ENCODE results near the gene ZNF761. TPM values are rescaled to one million over a fixed set of nuclear protein-coding genes. Genes with fewer than 3 reads are reported as not detected.
"Not testable (repeated sequence)": the region's sequence is repeated elsewhere in the genome, so short reads cannot be mapped to it uniquely, and the experiment has no call there.

The ZNF761 gene
- total RNA-seq, 1 donor from 2014 or later = 3.3 TPM

DNA sequence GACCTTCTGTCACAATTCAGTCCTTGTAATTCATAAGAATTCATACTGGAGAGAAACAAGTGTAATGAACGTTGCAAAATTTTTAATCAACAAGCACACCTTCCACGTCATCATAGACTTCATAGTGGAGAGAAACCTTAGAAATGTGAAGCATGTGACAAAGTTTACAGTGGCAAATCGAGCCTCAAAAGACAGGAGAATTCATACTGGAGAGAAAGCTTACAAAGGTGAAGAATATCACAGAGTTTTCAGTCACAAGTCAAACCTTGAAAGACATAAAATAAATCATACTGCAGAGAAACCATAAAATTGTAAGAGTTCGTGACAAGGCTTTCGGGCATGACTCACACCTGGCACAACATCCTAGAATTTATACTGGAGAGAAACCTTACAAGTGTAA lies 60.4 kb downstream of the ZNF761 start:
- Histone ChIP-seq H3K4me3 (no peak overlapping the region), H3K27me3 (ENCODE audit: low read depth) (no peaks in the 10 kb centered on the region), H3K4me1 (no peaks in the 10 kb centered on the region), H3K9me3 (replicated peaks) (peaks cover 85% of the 10 kb centered on the region), H3K27ac (replicated peaks) (no peak overlapping the region), H3K36me3 (peaks cover 66% of the 10 kb centered on the region)
- TF ChIP-seq, protein P1, sequence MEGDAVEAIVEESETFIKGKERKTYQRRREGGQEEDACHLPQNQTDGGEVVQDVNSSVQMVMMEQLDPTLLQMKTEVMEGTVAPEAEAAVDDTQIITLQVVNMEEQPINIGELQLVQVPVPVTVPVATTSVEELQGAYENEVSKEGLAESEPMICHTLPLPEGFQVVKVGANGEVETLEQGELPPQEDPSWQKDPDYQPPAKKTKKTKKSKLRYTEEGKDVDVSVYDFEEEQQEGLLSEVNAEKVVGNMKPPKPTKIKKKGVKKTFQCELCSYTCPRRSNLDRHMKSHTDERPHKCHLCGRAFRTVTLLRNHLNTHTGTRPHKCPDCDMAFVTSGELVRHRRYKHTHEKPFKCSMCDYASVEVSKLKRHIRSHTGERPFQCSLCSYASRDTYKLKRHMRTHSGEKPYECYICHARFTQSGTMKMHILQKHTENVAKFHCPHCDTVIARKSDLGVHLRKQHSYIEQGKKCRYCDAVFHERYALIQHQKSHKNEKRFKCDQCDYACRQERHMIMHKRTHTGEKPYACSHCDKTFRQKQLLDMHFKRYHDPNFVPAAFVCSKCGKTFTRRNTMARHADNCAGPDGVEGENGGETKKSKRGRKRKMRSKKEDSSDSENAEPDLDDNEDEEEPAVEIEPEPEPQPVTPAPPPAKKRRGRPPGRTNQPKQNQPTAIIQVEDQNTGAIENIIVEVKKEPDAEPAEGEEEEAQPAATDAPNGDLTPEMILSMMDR (IDR thresholded peaks at IDR 0.05; ENCODE audit: borderline replicate concordance) = no peak
- intact Hi-C loops (cut with micrococcal nuclease) = no loop called here
- DNase-seq = no peak

DNA sequence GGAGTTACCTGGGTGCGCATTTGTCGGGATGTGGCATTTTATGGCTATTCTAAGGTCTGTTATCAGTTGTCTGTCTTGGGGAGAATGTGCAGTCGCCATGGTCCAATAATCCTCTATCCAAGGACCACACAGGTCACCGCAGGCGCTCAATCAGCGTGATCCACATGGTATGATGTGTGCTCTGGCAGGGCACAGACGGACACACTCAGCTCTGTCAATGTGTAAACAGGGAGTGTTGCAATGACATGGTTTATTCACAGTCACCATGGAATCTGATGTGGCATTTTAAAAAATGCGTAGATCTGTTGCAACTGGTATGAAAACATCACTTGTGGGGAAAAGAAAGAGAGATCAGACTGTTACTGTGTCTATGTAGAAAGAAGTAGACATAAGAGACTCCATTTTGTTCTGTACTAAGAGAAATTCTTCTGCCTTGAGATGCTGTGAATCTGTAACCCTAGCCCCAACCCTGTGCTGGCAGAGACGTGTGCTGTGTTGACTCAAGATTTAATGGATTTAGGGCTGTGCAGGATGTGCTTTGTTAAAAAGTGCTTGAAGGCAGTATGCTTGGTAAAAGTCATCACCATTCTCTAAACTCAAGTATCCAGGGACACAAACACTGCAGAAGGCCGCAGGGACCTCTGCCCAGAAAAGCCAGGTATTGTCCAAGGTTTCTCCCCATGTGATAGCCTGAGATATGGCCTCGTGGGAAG lies 65.7 kb downstream of the ZNF761 start:
- DNase-seq; intact Hi-C loops (cut with micrococcal nuclease); H3K4me1 ChIP-seq; H3K4me3 ChIP-seq; H3K27ac ChIP-seq (replicated peaks): not testable (repeated sequence)
- Histone ChIP-seq H3K9me3 (replicated peaks) (peaks cover 37% of the 10 kb centered on the region), H3K27me3 (ENCODE audit: low read depth) (peaks cover 22% of the 10 kb centered on the region), H3K36me3 (peaks cover 13% of the 10 kb centered on the region)

- H3K27ac ChIP-seq (replicated peaks); intact Hi-C loops (cut with micrococcal nuclease); H3K4me3 ChIP-seq; DNase-seq; H3K36me3 ChIP-seq; H3K4me1 ChIP-seq: not testable (repeated sequence)
- peaks cover 31% of the 10 kb centered on the region for H3K9me3 ChIP-seq (replicated peaks)
- peaks cover 27% of the 10 kb centered on the region for H3K27me3 ChIP-seq (ENCODE audit: low read depth)
These were observed 66.2 kb downstream of the ZNF761 start for GRCh38 chr19:53498024-53498395.

DNA sequence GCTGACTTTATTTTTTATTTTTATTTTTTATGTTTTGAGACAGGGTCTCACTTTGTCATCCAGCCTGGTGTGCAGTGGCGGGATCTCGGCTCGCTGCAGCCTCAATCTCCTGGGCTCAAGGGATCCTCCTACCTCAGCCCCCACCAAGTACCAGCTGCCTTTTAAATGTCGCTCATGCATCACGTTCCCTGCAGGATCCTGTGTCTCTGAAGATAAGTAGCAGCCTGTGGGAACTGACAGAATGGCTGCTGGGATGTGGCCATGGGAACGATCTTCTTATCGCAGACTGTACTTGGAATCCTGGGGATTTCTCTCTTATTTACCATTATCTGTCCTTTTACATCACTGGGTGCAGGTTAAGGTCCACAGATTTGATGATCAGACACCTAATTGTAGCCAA lies 71.4 kb downstream of the ZNF761 start:
- peaks cover 54% of the 10 kb centered on the region for H3K27me3 ChIP-seq (ENCODE audit: low read depth)
- DNase-seq; H3K36me3 ChIP-seq; H3K4me1 ChIP-seq; H3K4me3 ChIP-seq; H3K9me3 ChIP-seq (replicated peaks): not testable (repeated sequence)
- intact Hi-C loops (cut with micrococcal nuclease) = loop anchor here (10.0 kb wide), 1 partner anchor 68 kb away; the partner anchor contains the start of gene ZNF761
- H3K27ac ChIP-seq (replicated peaks) = peak overlapping the region; percentile 1

GRCh38 chr19:53503671-53504364 lies 72.0 kb downstream of the ZNF761 start:
- DNase-seq; H3K4me1 ChIP-seq; H3K36me3 ChIP-seq; H3K27ac ChIP-seq (replicated peaks); H3K4me3 ChIP-seq; H3K9me3 ChIP-seq (replicated peaks): not testable (repeated sequence)
- peaks cover 57% of the 10 kb centered on the region for H3K27me3 ChIP-seq (ENCODE audit: low read depth)
- intact Hi-C loops (cut with micrococcal nuclease) = loop anchor here (10.0 kb wide), 1 partner anchor 69 kb away; the partner anchor contains the start of gene ZNF761

DNA sequence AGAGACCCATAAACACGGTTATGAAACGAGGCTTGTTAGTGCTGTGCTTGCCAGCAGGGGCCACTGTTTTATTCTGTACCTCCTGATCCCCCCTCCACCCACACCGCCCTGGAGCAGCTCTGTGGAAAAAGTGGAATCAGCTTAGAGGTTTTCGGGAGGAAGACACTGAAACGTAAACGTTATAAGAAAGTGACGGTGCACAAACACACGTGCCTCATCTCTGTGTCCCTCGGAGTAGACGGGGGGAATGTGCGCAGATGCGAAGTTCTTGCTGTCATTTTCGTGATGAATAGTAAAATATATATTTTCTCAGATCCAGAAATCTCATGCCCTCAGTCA lies 72.5 kb downstream of the ZNF761 start:
- not testable (repeated sequence) for H3K9me3 ChIP-seq (replicated peaks); H3K4me1 ChIP-seq; H3K36me3 ChIP-seq; DNase-seq
- H3K4me3 ChIP-seq = peak overlapping the region; percentile 51
- peaks cover 62% of the 10 kb centered on the region for H3K27me3 ChIP-seq (ENCODE audit: low read depth)
- TF ChIP-seq, protein P1 (IDR thresholded peaks at IDR 0.05; ENCODE audit: borderline replicate concordance) = peak; percentile 28
- intact Hi-C loops (cut with micrococcal nuclease) = loop anchor here (10.0 kb wide), 1 partner anchor 70 kb away; the partner anchor contains the start of gene ZNF761
- H3K27ac ChIP-seq (replicated peaks) = peak overlapping the region; percentile 42

DNA sequence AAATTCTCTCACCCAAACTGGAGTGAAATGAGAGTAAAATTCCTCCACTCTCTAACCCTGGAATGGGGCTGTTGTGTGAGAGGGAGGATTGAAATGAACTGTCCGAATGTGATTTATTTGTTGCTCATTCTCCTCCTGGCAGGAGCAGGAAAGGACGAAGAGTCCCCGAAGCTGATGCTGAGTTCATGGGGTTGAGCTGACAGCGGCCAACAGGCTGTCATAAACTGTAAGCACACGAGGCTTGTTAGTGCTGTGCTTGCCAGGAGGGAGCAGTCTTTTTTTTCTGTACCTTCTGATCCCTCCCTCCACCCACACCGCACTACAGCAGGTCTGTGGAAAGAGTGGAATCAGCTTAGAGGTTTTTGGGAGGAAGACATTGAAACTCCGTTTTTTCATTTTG lies 73.1 kb downstream of the ZNF761 start:
- TF ChIP-seq, protein P1 (IDR thresholded peaks at IDR 0.05; ENCODE audit: borderline replicate concordance) = no peak
- H3K36me3 ChIP-seq = no peaks in the 10 kb centered on the region
- peak overlapping the region; percentile 42 for H3K27ac ChIP-seq (replicated peaks)
- H3K27me3 ChIP-seq (ENCODE audit: low read depth) = peaks cover 65% of the 10 kb centered on the region
- intact Hi-C loops (cut with micrococcal nuclease) = loop anchor here (10.0 kb wide), 1 partner anchor 70 kb away; the partner anchor contains the start of gene ZNF761
- peak overlapping the region; percentile 51 for H3K4me3 ChIP-seq
- no peaks in the 10 kb centered on the region for H3K9me3 ChIP-seq (replicated peaks)
- H3K4me1 ChIP-seq = peaks cover 8% of the 10 kb centered on the region
- no peak for DNase-seq

All from left ventricle myocardium inferior (tissue), 1 donor.